NCI-H345 treated with DMSO at 0.1 percent for 48 hours (cell line): ENCODE measurements around the gene APBB1IP.
"Not testable (repeated sequence)": the region's sequence is repeated elsewhere in the genome, so short reads cannot be mapped to it uniquely, and the experiment has no call there.

ENCODE experiments used
- DNase-seq: peaks from one replicate; lab custom pipeline; 2025; ENCODE audit not compliant: unreplicated experiment; lab: John Stamatoyannopoulos, UW

Gene APBB1IP, protein sequence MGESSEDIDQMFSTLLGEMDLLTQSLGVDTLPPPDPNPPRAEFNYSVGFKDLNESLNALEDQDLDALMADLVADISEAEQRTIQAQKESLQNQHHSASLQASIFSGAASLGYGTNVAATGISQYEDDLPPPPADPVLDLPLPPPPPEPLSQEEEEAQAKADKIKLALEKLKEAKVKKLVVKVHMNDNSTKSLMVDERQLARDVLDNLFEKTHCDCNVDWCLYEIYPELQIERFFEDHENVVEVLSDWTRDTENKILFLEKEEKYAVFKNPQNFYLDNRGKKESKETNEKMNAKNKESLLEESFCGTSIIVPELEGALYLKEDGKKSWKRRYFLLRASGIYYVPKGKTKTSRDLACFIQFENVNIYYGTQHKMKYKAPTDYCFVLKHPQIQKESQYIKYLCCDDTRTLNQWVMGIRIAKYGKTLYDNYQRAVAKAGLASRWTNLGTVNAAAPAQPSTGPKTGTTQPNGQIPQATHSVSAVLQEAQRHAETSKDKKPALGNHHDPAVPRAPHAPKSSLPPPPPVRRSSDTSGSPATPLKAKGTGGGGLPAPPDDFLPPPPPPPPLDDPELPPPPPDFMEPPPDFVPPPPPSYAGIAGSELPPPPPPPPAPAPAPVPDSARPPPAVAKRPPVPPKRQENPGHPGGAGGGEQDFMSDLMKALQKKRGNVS

DNA sequence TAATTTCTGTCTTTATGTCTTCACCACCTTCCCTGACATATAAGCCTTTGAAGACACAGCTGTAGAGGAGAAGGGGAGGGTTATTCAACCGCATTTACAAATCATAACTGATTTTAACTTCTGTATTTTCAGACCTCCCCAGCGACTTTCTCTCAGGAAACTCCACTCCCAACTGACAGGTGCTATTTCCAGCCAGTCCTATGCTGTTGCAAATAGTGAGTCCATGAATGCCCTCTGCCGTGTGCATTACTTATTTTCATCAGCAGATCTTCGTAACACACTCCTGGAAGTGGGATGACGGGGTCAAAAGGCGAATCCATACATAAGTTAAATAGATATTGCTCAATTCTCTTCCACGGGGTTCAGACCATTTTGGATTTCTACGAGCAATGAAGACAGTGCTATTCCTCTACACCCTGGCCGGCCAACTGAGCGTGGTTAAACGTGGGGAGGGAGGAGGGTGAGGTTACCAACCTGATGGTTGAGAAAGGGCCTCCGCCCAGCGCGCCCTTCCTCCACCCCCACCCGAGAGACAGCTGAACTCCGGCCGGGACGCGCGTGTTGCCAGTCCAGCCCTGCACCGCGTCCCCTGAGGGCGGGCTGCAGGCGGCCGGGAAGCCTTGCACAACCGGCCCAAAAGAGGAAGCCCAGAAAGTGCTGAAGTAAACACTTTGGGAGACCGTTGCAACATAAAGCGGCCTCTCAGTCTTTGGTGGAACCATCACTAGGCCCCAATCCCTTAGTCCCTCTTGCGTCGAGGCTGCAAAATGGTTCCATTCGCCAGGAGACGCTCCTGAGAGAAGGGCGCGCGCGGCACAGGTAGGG, at the start of gene APBB1IP:
Gene APBB1IP (plus strand): TSS at position 705 of the 825 bp plus-strand sequence. CDS start 53,986 bp downstream, outside the sequence.
- no peak for DNase-seq

- DNase-seq = no peak
These were observed 48.6 kb upstream of the APBB1IP start for GRCh38 chr10:26389533-26389932.

- no peak for DNase-seq
These were observed 46.1 kb upstream of the APBB1IP start for GRCh38 chr10:26391701-26392695.

- DNase-seq = not testable (repeated sequence)
These were observed 39.8 kb upstream of the APBB1IP start for GRCh38 chr10:26398353-26398752.

DNA sequence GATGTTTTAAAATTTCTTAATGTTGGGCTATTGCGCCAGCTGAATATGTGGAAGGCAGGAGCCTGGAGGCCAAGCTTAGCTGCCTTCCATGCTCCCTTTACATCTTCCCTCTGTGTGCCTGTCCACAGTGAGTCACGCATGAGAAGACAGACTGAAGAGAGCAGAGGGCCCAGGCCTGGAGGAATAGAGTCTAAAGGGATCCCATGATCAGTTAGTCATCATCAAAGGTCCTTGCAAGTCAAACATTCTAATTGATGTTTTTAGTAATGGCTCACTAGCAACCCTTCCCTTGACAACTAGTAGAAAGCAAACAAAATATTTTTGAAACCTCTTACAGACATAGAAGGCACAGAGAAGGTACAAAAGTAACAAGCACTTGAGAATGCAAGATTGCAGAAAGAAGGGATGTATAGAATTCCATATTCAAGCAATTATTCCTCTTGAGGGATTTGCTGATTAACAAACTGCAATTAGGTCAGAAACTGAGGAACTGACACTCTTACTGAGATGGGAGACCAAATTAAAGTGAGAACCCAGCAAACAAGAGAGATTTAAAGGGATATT, 30.7 kb upstream of the APBB1IP start:
- DNase-seq = no peak

GRCh38 chr10:26408858-26409494, 29.2 kb upstream of the APBB1IP start:
- DNase-seq = no peak

DNA sequence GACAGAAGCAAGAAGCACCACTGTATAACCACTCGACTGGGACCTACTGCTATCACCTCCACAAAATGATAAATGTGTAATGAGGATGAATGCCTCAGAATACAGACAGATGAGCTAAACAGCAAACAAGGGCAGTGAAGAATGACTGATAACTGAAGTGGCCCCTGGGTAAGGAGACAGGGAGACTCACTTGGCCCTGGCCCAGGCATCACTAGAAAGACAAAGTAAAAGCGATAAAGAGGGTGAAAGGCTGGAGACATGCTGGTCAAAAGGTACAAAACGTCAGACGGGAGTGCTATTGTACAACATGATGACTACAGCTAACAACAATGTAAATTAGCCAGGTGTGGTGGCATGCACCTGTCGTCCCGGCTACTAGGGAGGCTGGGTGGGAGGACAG, 27.8 kb upstream of the APBB1IP start:
- no peak for DNase-seq

DNA sequence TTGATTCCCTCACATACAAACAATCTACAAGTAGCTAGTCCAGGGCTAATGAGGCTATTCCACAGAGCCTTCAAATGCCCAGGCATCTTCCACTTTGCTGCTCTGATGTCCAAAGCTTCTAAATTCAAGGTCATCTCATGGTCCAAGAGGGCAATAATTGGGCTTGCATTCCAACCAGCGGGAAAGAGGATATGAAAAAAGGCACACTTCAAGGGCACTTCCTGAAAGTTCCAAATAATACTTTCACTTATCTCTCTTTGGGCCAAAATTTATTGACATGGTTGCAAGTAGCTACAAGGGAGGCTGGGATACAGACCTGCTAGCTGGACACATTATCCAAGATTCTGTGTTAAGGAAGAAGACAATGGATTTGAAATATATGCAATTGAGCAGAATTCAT, 25.2 kb upstream of the APBB1IP start:
- no peak for DNase-seq

DNA sequence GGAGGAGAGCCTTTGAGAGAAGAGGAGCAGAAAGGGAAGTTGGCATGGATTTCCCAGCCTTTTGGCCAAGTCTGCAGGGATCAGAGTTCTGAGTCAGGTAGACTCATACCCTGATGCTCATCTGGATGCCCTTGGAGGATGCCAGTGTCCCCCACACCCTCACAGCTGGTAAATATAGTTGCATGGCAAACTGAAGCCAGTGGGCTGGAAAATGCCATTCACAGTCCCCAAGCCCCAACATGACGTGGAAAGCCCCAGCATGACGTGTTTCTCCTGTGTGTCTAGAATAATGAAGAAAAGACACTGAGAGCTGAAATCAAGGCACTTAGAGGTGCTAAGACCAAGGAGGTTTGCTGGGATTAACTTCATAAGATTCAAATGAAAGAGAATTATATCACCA, 24.8 kb upstream of the APBB1IP start:
- no peak for DNase-seq

DNA sequence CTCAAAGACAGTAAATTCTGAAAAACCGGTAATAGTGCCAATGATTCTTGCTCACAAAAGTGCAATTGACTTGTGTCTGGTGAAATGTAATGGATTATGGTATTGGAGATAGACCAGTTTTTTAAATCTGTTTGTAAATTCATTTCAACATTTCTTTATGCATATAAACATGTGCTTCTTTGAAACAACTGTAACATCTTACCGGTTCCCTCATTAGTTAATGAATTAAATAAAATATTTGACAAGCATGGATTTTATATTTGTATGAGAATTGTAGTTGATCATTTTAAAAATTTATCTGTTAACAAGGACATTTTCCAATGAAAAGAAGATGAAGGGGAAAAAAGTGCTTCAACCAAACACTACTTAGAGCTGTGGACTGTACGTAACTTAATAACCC, 21.0 kb upstream of the APBB1IP start:
- DNase-seq = no peak

GRCh38 chr10:26422977-26423376, 15.2 kb upstream of the APBB1IP start:
- no peak for DNase-seq

DNA sequence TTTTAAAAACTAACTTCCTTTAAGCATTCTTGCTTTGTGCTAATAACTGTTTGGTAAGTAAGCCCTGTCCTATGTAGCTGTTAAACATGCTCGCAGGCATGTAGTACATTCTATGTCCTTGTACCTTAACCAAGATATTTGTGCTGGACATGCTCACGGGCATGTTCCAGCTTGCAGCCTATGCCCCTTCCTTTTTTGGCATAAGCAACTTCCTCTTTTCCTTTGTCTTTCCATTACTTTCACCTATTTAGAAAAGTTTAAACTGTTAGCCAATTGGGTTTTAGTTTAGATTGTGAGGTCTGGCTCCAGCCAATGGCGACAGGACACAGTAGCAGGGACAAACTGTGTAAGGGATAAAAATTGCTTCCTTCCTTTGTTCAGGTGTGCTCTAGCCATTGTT, 14.4 kb upstream of the APBB1IP start:
- DNase-seq = no peak

GRCh38 chr10:26430641-26431163, 7.4 kb upstream of the APBB1IP start:
- DNase-seq = no peak

GRCh38 chr10:26432938-26433337, 5.2 kb upstream of the APBB1IP start:
- DNase-seq = no peak

- DNase-seq = no peak
These were observed 2.3 kb upstream of the APBB1IP start for GRCh38 chr10:26435852-26436251.

DNA sequence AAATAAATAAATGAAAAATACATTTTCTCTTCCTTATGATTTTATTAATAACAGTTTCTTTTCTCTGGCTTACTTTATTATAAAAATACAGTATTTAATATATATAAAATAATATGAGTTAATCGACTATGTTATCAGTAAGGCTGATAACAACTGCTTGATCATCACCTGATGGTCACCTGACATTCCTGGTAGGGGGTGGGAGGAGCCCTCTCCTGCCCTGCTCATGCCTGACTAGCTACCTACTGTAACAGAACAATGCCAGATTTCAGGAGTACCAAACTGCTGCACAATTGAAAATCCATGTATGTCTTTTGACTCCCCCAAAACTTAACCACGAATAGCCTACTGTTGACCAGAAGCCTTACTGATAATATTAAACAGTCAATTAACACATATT, 1.3 kb upstream of the APBB1IP start:
- no peak for DNase-seq

DNA sequence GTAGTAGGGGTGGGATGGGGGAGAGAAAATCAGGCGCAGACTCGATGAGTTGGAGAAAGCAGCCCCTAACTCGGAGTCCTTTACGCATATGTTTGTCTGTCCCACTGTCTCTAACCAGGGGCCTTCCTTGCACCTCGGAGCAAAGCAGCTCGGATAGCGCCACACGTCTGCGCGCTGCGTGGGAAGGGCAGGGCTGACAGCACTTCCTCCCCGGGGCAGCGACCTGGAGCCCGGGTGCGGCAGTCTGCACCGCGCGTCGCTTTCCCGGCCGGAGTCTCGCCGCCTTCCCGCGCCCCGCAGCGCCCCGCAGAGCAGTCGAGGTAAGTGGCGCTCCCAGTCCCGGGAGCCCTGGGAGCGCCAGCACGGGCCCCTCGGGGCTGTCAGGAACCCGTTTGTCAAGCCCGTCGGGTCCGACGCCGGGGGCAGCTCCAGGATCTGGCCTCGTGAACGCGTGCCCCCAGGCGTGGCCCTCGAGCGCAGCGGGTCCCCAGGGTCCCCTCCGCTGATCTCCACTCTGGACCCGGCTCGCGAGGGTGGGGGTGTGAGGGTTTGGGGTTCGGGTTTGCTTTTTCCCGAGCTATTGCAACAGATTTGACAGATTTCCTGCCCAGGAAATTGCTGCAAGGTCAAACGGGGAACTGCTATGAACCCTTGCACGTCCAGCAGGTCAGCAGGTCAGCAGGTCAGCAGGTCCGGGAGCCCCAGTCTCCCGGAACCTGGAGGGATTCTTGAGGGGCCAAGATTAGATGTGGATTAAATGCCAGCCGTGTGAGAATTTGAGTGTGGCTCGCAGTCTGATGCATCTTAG, 597 bp downstream of the APBB1IP start:
- DNase-seq = no peak

DNA sequence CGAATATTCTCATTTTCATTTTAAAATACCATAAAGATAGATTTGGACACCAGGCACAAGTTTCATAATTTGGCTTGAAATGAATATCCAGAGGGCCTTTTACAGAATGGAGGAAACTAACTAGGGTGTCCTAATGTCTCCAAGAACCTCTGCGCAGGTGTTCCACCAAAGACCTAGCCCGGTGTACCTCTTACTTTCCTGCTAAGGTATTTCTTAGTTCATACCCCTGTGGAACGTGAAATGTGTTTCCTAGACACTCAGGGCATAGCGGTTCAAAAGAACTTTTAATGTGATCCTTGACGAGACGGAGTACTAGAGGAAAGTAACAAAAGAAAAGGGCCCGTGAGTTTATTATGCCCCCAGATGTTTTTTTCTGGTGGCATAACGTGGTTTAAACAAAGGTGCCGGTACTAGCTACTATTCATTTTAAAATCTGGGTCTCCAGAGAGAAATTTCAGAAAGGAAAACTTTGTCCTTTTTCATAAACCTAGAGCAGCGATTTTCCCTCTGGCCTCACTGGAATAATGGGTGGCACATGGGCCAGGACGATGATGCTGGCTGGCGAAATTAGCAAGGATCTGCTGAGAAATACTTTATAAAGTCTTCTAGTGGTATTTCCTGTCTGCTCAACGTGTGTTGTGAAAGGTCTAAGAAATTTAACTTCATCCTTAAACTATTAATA, 1.4 kb downstream of the APBB1IP start:
- DNase-seq = no peak
